SK-N-SH (cell line): Measurements from ENCODE around the gene CALML6. TPM values are rescaled to one million over a fixed set of nuclear protein-coding genes. Genes with fewer than 3 reads are reported as not detected.

Experiments used
- CTCF ChIA-PET: fragments of 300-600, 350-600 bp; formaldehyde crosslinking; extraction: SDS; loops from one replicate; lab custom pipeline; 2021; lab: Yijun Ruan, JAX
- POLR2A ChIA-PET: fragments of 350-600 bp; sonication (Branson Sonifier 250); formaldehyde crosslinking; extraction: SDS; loops from one replicate; lab custom pipeline; 2020; ENCODE audit warnings: antibody characterized with exemption, inconsistent platforms; lab: Yijun Ruan, JAX
- DNase-seq: peaks from one replicate; pipeline ENCODE4 v3.0.0; 2012
- H2AFZ ChIP-seq: fragments of 200-600 bp; sonication (generic); 2 replicates; pipeline ENCODE4 v1.8.1; 2016; ENCODE audit warnings: antibody characterized with exemption, mild to moderate bottlenecking, low read depth
- H3F3A ChIP-seq: fragments of 200-600 bp; sonication (generic); replicated peaks from 2 replicates; pipeline ENCODE3; 2016; ENCODE audit warnings: antibody characterized with exemption, mild to moderate bottlenecking; ENCODE audit not compliant: insufficient read depth
- H3K27ac ChIP-seq, 2 experiments: fragments of 200-500 bp in 1 of 2; fragments of 200-600 bp in 1 of 2; sonication (Bioruptor generic) in 1 of 2; sonication (generic), shearing (Covaris generic) in 1 of 2; 2 replicates each; pipeline versions ENCODE4 v1.5.1 to v1.6.1; 2014 to 2016; ENCODE audit warnings: low read depth in 2 of 2, inconsistent platforms in 1 of 2, low read length in 1 of 2, mild to moderate bottlenecking in 1 of 2, mixed read lengths in 1 of 2
- H3K27me3 ChIP-seq: fragments of 200-600 bp; sonication (generic), shearing (Covaris generic); 2 replicates; pipeline ENCODE4 v1.6.1; 2016; ENCODE audit warnings: mixed run types; ENCODE audit not compliant: insufficient read depth
- H3K36me3 ChIP-seq, 2 experiments: fragments of 200-500 bp in 1 of 2; fragments of 200-600 bp in 1 of 2; sonication (Bioruptor generic) in 1 of 2; sonication (generic) in 1 of 2; replicated peaks in 1 of 2; 2 replicates each; pipeline versions ENCODE3 to v1.5.1; 2014 to 2016; ENCODE audit warnings: low read length in 1 of 2, mild to moderate bottlenecking in 1 of 2; ENCODE audit not compliant: insufficient read depth in 2 of 2, control insufficient read depth in 1 of 2
- H3K4me1 ChIP-seq, 2 experiments: fragments of 200-500 bp in 1 of 2; fragments of 200-600 bp in 1 of 2; sonication (Bioruptor generic) in 1 of 2; sonication (generic), shearing (Covaris generic) in 1 of 2; 2 replicates each; pipeline versions ENCODE4 v1.5.1 to v1.6.1; 2014 to 2016; ENCODE audit warnings: low read depth in 1 of 2, low read length in 1 of 2, mixed run types in 1 of 2; ENCODE audit not compliant: insufficient read depth in 2 of 2, control insufficient read depth in 1 of 2
- H3K4me2 ChIP-seq: fragments of 200-600 bp; sonication (generic), shearing (Covaris generic); 2 replicates; pipeline ENCODE4 v1.6.1; 2017; ENCODE audit warnings: mixed run types
- H3K4me3 ChIP-seq, 2 experiments: fragments of 200-500 bp in 1 of 2; fragments of 200-600 bp in 1 of 2; sonication (Bioruptor generic) in 1 of 2; sonication (generic), shearing (Covaris generic) in 1 of 2; 2 replicates each; pipeline versions ENCODE4 v1.5.1 to v1.8.1; 2014 to 2016; ENCODE audit warnings: low read depth in 2 of 2, inconsistent platforms in 1 of 2, low read length in 1 of 2, mild to moderate bottlenecking in 1 of 2, mixed read lengths in 1 of 2, moderate library complexity in 1 of 2
- H3K79me2 ChIP-seq: fragments of 200-600 bp; sonication (generic); 2 replicates; pipeline ENCODE4 v1.8.1; 2017; ENCODE audit warnings: mild to moderate bottlenecking; ENCODE audit not compliant: insufficient read depth
- H3K9ac ChIP-seq: fragments of 200-600 bp; sonication (generic); 2 replicates; pipeline ENCODE4 v1.6.1; 2017; ENCODE audit warnings: mixed run types
- H3K9me2 ChIP-seq: fragments of 200-600 bp; sonication (generic); 2 replicates; pipeline ENCODE4 v1.6.1; 2017; ENCODE audit warnings: mixed run types
- H3K9me3 ChIP-seq: fragments of 200-600 bp; sonication (generic); 2 replicates; pipeline ENCODE4 v1.6.1; 2017; ENCODE audit warnings: mixed run types, mild to moderate bottlenecking, moderate library complexity
- H4K20me1 ChIP-seq: fragments of 200-600 bp; sonication (generic); 2 replicates; pipeline ENCODE4 v1.6.1; 2017; ENCODE audit warnings: mild to moderate bottlenecking, mixed run types; ENCODE audit not compliant: insufficient read depth
- CHD2 ChIP-seq: fragments of 150-350 bp; IDR thresholded peaks from 2 replicates; pipeline ENCODE4 v1.6.1; 2018; ENCODE audit warnings: low read length; ENCODE audit not compliant: partially characterized antibody
- ELF1 ChIP-seq: IDR thresholded peaks from 2 replicates; pipeline ENCODE4 v1.4.0; 2012
- NFIC ChIP-seq: IDR thresholded peaks from 2 replicates; pipeline ENCODE4 v1.4.0; 2012; ENCODE audit warnings: borderline replicate concordance
- REST ChIP-seq: IDR thresholded peaks from 2 replicates; pipeline ENCODE4 v1.6.1; 2012; ENCODE audit warnings: mild to moderate bottlenecking, low read depth, low read length, moderate library complexity
- TAF1 ChIP-seq: IDR thresholded peaks from 2 replicates; pipeline ENCODE4 v1.6.1; 2012; ENCODE audit warnings: low read depth, mild to moderate bottlenecking, low read length, moderate library complexity, borderline replicate concordance
- TEAD4 ChIP-seq: IDR thresholded peaks from 2 replicates; pipeline ENCODE4 v1.4.0; 2012; ENCODE audit warnings: mild to moderate bottlenecking, borderline replicate concordance; ENCODE audit not compliant: insufficient read depth
- WGBS: methylation state at CpG from one replicate; pipeline ENCODE4 v1.1.6; 2017; ENCODE audit warnings: low lambda C conversion rate; 5-methylcytosine and 5-hydroxymethylcytosine counted together
- polyA plus RNA-seq, 3 experiments: library from polyadenylated mRNA; depleted of rRNA; stranded (reverse); fragments of >200 nt; gene quantifications; 2 replicates each; pipeline ENCODE4 v1.2.3, GENCODE V29; 2012

The CALML6 gene
- polyA plus RNA-seq, 1 of the 3 experiments (the other 2 are of a cell fraction) = 0.87 TPM

GRCh38 chr1:1941211-1941841 lies 26.3 kb downstream of the CALML6 start:
- Histone ChIP-seq H2AFZ (no peak overlapping the region), H3K9ac (no peak overlapping the region), H3K4me1 (peaks cover 0 to 8% of the 10 kb centered on the region in 2 experiments; a peak in 1 of 4 replicates), H3K27ac (no peak overlapping the region), H3K79me2 (no peaks in the 10 kb centered on the region), H4K20me1 (no peaks in the 10 kb centered on the region), H3K4me3 (no peak overlapping the region), H3K27me3 (no peaks in the 10 kb centered on the region), H3K9me2 (no peaks in the 10 kb centered on the region), H3K9me3 (no peaks in the 10 kb centered on the region), H3F3A (no peaks in the 10 kb centered on the region), H3K36me3 (no peaks in the 10 kb centered on the region), H3K4me2 (no peak overlapping the region)
- ChIA-PET CTCF (interaction anchor here (1.0 to 7.8 kb wide), 7 partner anchors 15 to 199 kb away, joined by 3 to 152 read pairs (median 4); partner anchors contain the start of gene PRKCZ), POLR2A (no interaction called here)
- TF ChIP-seq TAF1 (no peak), TEAD4 (no peak)
- 60% methylated on average over 17 of the region's 19 CpGs for WGBS
- DNase-seq = no peak

GRCh38 chr1:1941868-1942752 lies 27.1 kb downstream of the CALML6 start:
- Histone ChIP-seq H3K4me2 (no peak overlapping the region), H4K20me1 (no peaks in the 10 kb centered on the region), H3K27ac (no peak overlapping the region), H3K36me3 (no peaks in the 10 kb centered on the region), H3K9me2 (no peaks in the 10 kb centered on the region), H3K9me3 (no peaks in the 10 kb centered on the region), H3K27me3 (no peaks in the 10 kb centered on the region), H3K4me3 (no peak overlapping the region), H3K79me2 (no peaks in the 10 kb centered on the region), H3K4me1 (peaks cover 0 to 16% of the 10 kb centered on the region in 2 experiments; a peak in 1 of 4 replicates), H3F3A (no peaks in the 10 kb centered on the region), H2AFZ (no peak overlapping the region), H3K9ac (no peak overlapping the region)
- ChIA-PET POLR2A (no interaction called here), CTCF (interaction anchor here (1.0 to 7.8 kb wide), 10 partner anchors 14 to 109 kb away, joined by 3 to 152 read pairs (median 6); partner anchors contain the start of gene PRKCZ)
- 54% methylated on average over 13 of the region's 39 CpGs for WGBS
- TF ChIP-seq CHD2 = no peak
- TF ChIP-seq REST = no peak
- no peak for TF ChIP-seq ELF1
- TF ChIP-seq NFIC = no peak
- DNase-seq = no peak
